ENCODE data around the gene WDR33. TPM values are rescaled to one million over a fixed set of nuclear protein-coding genes. Genes with fewer than 3 reads are reported as not detected.

WDR33 gene
- total RNA-seq, 1 donor from 2014 or later: 52.1 TPM

DNA sequence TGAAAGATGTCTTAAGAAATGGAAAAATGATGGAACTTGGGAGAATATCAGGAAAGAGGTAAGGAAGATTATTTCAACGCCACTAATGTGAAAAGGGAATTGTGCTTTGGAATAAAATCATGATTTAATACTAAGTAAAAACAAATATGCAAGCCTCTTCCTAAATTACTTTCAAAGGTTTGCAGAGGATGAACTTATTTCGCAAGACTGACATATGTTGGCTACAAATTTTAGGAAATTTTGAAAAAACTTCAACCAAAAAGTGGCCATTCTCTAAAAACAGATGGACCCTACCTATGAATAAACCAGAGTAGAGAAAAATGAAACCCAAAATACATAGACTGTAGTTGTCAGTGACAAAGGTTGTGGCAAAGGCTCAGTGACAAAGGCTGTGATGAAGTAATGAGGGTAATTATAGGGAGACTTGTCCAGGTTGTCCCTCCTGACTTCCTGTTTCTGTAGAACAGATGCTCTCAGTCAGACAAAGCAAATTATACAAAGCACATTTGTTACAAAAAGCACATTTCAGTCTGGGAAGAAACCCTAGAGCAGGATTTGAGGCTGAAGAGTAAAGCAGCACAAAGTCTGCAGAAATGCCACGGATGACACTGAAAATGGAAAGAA, 70.2 kb downstream of the WDR33 start:
- H3K9me3 Mint-ChIP-seq (ENCODE audit: unreplicated experiment): no peaks in the 10 kb centered on the region

DNA sequence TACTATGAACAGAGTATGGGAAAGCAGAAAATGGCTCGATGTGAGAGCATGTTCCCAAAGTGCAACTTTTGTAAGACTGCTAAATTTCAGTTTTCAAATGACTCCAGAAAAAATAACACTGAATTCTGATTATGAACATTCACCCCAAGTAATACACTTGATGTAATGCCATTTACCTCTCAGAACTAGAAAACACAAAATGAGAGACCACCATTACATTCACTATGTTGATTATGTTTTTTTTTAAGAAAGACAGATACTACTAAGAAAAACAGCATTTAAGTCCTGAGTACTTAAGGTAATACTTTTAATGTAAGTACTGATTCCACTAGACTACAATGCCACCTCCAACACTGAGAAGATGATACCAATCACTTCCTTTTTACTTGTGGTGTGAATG, 71.2 kb downstream of the WDR33 start:
- Mint-ChIP-seq H3K27me3 (ENCODE audit: unreplicated experiment) (peaks cover 2% of the 10 kb centered on the region), H3K9me3 (ENCODE audit: unreplicated experiment) (no peaks in the 10 kb centered on the region), H3K4me3 (ENCODE audit: unreplicated experiment) (no peak overlapping the region), H3K4me1 (ENCODE audit: unreplicated experiment) (peaks cover 9% of the 10 kb centered on the region), H3K36me3 (ENCODE audit: low read depth, unreplicated experiment) (no peaks in the 10 kb centered on the region), H3K27ac (ENCODE audit: unreplicated experiment) (no peak overlapping the region)
- DNase-seq (ENCODE audit: low spot score): no peak
- no peak for TF ChIP-seq CTCF (IDR thresholded peaks at IDR 0.05; ENCODE audit: unreplicated experiment)

More for the DNA sequence above, 70.2 kb downstream of the WDR33 start:
- Mint-ChIP-seq H3K36me3 (ENCODE audit: low read depth, unreplicated experiment) (no peaks in the 10 kb centered on the region), H3K27me3 (ENCODE audit: unreplicated experiment) (peaks cover 2% of the 10 kb centered on the region), H3K4me1 (ENCODE audit: unreplicated experiment) (peaks cover 9% of the 10 kb centered on the region), H3K4me3 (ENCODE audit: unreplicated experiment) (no peak overlapping the region), H3K27ac (ENCODE audit: unreplicated experiment) (peak overlapping the region; percentile 1)
- no peak for DNase-seq (ENCODE audit: low spot score)
- TF ChIP-seq CTCF (IDR thresholded peaks at IDR 0.05; ENCODE audit: unreplicated experiment): no peak

- H3K4me3 Mint-ChIP-seq (ENCODE audit: unreplicated experiment): no peak overlapping the region
- no peak for TF ChIP-seq CTCF (IDR thresholded peaks at IDR 0.05; ENCODE audit: unreplicated experiment)
- H3K9me3 Mint-ChIP-seq (ENCODE audit: unreplicated experiment): no peaks in the 10 kb centered on the region
- H3K27me3 Mint-ChIP-seq (ENCODE audit: unreplicated experiment): peaks cover 2% of the 10 kb centered on the region
- DNase-seq (ENCODE audit: low spot score): no peak
- H3K4me1 Mint-ChIP-seq (ENCODE audit: unreplicated experiment): peaks cover 9% of the 10 kb centered on the region
- H3K36me3 Mint-ChIP-seq (ENCODE audit: low read depth, unreplicated experiment): no peaks in the 10 kb centered on the region
- H3K27ac Mint-ChIP-seq (ENCODE audit: unreplicated experiment): no peak overlapping the region
Observed at GRCh38 chr2:127737892-127738291, 73.1 kb downstream of the WDR33 start.

- no peak overlapping the region for H3K4me3 Mint-ChIP-seq (ENCODE audit: unreplicated experiment)
- no peak overlapping the region for H3K27ac Mint-ChIP-seq (ENCODE audit: unreplicated experiment)
- no peaks in the 10 kb centered on the region for H3K4me1 Mint-ChIP-seq (ENCODE audit: unreplicated experiment)
- no peaks in the 10 kb centered on the region for H3K9me3 Mint-ChIP-seq (ENCODE audit: unreplicated experiment)
- DNase-seq (ENCODE audit: low spot score): no peak
- peaks cover 3% of the 10 kb centered on the region for H3K36me3 Mint-ChIP-seq (ENCODE audit: low read depth, unreplicated experiment)
- TF ChIP-seq CTCF (IDR thresholded peaks at IDR 0.05; ENCODE audit: unreplicated experiment): no peak
- peaks cover 2% of the 10 kb centered on the region for H3K27me3 Mint-ChIP-seq (ENCODE audit: unreplicated experiment)
Observed at GRCh38 chr2:127735537-127736399, 75.2 kb downstream of the WDR33 start.

DNA sequence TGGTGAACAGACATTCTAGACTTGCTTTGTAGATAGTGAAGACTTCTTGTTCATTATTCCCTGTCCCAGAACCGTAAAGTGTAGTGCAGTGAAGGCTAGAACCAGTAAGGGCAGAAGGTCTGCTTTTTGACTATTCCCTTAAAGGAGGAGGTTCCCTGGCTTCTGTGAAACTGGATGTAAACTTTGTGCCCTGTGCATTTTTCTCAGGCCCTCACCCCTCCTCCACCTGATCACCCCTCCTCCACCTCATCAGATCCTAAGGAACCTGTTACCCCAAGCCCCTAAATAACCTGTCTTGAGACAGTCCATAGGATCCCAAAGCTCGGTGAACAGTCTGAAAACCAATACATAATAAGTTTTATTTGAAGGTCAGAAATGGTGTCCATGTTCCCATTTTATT, 75.9 kb downstream of the WDR33 start:
- H3K27me3 Mint-ChIP-seq (ENCODE audit: unreplicated experiment): no peaks in the 10 kb centered on the region
- peaks cover 3% of the 10 kb centered on the region for H3K36me3 Mint-ChIP-seq (ENCODE audit: low read depth, unreplicated experiment)
- no peak for TF ChIP-seq CTCF (IDR thresholded peaks at IDR 0.05; ENCODE audit: unreplicated experiment)
- no peaks in the 10 kb centered on the region for H3K9me3 Mint-ChIP-seq (ENCODE audit: unreplicated experiment)
- no peak overlapping the region for H3K4me3 Mint-ChIP-seq (ENCODE audit: unreplicated experiment)
- DNase-seq (ENCODE audit: low spot score): no peak
- H3K4me1 Mint-ChIP-seq (ENCODE audit: unreplicated experiment): no peaks in the 10 kb centered on the region
- no peak overlapping the region for H3K27ac Mint-ChIP-seq (ENCODE audit: unreplicated experiment)
